ENCODE measurements around the gene PDE6H.

- TF ChIP-seq ZFP3 (CRISPR knock-in tag; IDR thresholded peaks at IDR 0.05) (no peak), ZNF70 (CRISPR knock-in tag; IDR thresholded peaks at IDR 0.05) (no peak), ISL1 (CRISPR knock-in tag; IDR thresholded peaks at IDR 0.05) (no peak), PPARA (CRISPR knock-in tag; IDR thresholded peaks at IDR 0.05; ENCODE audit: borderline replicate concordance) (no peak), ZFP30 (CRISPR knock-in tag; IDR thresholded peaks at IDR 0.05) (no peak), ARNTL (CRISPR knock-in tag; IDR thresholded peaks at IDR 0.05; ENCODE audit: borderline replicate concordance, low read depth) (no peak), TCF4 (CRISPR knock-in tag; IDR thresholded peaks at IDR 0.05; ENCODE audit: borderline replicate concordance) (no peak)
- TF ChIP-seq, protein P1, sequence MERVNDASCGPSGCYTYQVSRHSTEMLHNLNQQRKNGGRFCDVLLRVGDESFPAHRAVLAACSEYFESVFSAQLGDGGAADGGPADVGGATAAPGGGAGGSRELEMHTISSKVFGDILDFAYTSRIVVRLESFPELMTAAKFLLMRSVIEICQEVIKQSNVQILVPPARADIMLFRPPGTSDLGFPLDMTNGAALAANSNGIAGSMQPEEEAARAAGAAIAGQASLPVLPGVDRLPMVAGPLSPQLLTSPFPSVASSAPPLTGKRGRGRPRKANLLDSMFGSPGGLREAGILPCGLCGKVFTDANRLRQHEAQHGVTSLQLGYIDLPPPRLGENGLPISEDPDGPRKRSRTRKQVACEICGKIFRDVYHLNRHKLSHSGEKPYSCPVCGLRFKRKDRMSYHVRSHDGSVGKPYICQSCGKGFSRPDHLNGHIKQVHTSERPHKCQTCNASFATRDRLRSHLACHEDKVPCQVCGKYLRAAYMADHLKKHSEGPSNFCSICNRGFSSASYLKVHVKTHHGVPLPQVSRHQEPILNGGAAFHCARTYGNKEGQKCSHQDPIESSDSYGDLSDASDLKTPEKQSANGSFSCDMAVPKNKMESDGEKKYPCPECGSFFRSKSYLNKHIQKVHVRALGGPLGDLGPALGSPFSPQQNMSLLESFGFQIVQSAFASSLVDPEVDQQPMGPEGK (CRISPR knock-in tag; IDR thresholded peaks at IDR 0.05; ENCODE audit: borderline replicate concordance), result no peak
Observed at GRCh38 chr12:14984036-14984435, 11.2 kb downstream of the PDE6H start.
